NCI-H2029 (cell line): ENCODE results near the gene ATXN7L3.

Source experiments
- DNase-seq: peaks from one replicate; lab custom pipeline; 2025; lab: John Stamatoyannopoulos, UW

ATXN7L3 gene

DNA sequence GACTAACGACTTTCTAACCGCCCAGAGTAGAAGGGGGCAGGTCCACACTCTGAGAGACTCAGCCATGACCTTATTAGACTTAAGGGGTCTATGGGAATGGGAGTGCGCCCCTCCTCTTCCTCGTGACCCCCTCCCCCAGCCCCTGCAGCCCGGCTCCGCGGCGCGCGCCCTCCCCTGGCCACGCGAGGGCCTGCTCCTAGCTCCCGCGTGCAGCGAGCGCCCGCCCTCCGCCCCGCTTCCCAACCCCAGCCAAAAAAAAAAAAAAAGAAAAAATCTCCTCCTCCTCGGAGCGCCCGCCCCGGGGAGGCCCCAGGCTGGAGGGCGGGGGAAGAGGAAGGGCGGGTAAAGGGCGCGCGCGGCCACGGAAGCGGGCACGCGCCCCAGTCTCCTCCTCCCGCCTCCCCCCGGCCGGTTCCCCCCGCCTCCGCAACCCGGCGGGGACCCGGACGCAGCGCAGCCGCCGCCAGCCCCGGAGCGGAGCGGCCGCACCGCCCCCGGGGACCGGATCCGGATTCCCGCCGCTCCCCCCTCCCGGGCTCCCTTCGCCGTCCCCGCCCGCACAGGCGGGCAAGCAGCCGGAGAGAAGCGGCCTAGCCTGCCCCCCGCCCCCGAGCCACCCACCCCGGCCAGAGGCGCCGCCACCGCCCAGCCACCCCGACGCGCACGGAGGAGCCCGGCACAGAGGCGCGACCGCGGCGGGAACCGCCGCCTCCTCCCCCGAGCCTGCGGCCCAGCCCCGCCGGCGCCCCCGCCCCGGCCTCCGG, 18.8 kb upstream of the ATXN7L3 start:
- peak; percentile 70 for DNase-seq

- no peak for DNase-seq
Observed at GRCh38 chr17:44217738-44218343, 18.2 kb upstream of the ATXN7L3 start.

GRCh38 chr17:44216694-44217093, 17.0 kb upstream of the ATXN7L3 start:
- DNase-seq: no peak

GRCh38 chr17:44216173-44216572, 16.5 kb upstream of the ATXN7L3 start:
- DNase-seq: no peak

DNA sequence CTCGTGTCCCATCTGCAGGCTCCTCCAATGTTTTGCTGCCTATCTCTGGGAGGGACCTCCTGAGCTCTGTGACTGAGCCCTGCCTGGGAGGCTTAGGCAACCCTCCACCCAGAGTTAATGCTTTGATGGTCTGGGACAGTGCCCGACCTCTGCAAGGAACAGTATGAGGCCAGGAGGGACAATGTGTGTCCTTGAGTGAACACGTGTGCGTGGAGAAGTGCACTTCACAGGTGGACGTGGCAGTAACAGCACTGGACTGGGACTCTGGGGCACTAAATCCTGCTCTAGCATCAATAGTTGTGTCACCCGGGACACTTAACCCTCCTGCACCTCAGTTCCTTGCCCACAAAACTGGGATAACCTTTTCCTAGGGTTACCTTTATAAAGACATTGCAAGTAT, 15.2 kb upstream of the ATXN7L3 start:
- no peak for DNase-seq

- DNase-seq: no peak
Observed at GRCh38 chr17:44214230-44214494, 14.5 kb upstream of the ATXN7L3 start.

- no peak for DNase-seq
Observed at GRCh38 chr17:44213403-44214229, 13.9 kb upstream of the ATXN7L3 start.

- DNase-seq: no peak
Observed at GRCh38 chr17:44212507-44213402, 13.1 kb upstream of the ATXN7L3 start.

DNA sequence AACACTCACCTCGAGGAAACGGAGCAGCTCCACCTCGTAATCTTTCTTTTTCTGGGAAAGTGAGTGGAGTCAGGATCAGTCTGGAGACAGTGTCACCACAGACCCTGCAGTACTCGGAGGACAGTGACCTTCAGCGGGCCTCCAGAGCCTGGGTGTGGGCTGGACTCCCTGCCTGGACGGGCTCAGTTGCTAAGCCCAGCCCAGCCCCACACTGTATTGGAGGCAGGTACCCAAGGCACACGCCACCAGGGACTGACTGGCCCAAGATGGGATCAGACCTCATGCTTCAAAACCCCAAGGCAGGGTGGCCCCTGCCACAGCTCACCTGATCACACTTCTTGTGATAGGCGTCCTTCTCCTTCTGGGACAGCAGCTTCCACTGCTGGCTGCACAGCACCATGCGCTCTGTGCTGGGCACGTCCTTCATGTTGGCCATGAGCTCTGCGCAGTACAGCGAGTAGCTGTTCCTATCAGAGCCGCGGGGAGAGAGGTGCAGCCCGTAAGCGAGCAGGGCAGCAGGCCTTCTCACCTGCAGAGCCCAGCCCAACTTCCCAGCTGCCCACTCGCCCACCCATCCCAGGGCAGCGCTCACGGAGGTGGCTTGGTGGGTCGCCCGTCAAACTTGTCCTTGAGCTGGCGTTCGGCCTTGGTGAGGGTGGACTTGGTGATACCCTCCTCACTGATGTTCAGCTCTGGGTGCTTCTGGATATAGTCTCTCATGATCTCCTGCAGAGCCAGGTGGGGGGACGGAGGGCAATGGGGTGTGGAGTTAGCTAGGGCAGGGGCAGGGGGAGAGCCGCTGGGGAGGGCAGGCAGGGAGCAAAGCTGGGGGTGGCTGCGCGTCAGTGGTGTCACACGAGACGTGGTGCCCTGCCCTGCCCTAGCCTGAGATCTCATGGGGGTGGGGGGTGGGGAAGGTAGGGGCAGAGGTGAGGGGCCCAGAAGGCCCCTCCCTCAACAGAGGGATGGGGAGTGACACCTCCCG, 11.9 kb upstream of the ATXN7L3 start:
- DNase-seq: no peak

- DNase-seq: peak; percentile 64
Observed at GRCh38 chr17:44210342-44211192, 10.9 kb upstream of the ATXN7L3 start.

GRCh38 chr17:44209786-44210341, 10.2 kb upstream of the ATXN7L3 start:
- DNase-seq: no peak

- no peak for DNase-seq
Observed at GRCh38 chr17:44207743-44208142, 8.1 kb upstream of the ATXN7L3 start.

DNA sequence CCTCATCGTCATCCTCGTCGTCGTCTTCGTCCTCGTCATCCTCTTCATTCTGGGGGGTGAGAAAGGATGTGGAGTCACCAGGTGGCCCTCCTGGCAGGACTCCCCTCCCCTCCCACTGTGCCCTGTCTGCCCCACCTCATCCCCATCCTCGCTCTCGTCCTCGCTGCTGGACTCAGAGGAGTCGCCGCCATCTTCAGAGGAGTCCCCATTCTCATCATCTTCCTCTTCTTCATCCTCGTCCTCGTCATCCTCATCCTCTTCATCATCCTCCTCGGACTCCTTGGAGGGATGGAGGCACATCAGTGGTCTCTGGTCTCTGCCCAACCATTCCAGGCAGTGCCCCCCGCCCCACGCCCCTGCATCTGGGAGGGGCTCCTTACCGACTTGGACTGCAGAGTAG, 7.6 kb upstream of the ATXN7L3 start:
- DNase-seq: no peak

GRCh38 chr17:44206825-44207155, 7.1 kb upstream of the ATXN7L3 start:
- DNase-seq: no peak

DNA sequence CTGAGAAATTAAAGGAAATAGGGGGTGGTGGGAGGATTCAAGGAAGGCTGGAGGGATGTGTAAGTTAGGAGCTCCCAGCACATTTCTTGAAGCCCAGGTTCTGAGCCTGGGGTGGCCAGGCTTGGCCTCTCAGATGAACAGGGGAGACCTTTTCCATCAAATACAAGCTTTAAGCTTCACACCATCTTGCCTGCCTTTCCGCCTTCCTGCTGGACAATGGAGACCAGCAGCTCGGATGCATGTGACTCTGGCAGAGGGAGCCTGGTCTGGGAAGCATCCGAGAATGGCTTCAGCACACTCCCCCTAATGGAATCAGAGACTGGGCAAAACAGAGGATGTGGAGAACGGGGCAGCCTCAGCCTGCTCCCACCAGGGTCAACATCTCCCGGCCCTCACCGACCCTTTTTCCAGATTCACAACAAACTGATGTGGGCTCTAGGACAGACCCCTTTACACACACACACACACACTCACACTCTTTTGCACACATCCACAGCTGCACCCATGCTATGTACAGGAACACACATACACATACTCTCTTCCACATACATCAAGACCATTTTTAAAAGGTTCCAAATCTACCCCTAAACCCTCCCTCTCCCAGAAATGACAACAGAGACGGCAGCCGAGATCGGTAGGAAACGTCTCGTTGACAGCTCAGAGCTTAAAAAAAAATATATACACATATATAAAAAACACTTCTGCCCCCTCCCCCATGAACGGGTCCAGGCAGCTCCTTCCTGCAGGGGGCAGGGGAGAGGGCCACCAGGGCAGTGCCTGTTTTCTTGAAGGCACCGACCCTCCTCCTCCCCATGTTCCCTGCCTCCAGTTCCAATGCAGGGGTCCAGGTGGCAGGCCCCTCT, 6.5 kb upstream of the ATXN7L3 start:
- DNase-seq: no peak

DNA sequence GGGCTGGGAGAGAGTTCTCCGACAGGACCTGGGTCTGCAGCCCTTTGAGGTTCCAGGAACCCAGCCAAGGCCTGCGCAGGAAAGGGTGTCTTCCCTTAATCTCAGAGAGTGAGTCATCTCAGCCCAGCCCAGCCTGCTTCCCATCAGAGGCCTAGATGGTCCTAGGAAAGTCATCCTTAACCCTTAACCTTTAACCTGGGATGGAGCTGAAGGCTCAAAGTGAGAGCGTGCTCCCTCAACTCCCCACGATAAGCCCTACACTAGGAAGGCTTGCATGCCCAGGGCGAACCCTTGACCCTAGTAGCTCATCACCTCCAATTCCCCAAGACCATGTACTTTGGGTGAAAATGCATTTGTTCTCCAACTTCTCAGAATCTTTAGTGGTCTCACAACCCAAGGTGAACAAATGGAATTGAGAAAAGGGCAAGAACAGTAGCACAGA, 4.8 kb upstream of the ATXN7L3 start:
- DNase-seq: no peak

GRCh38 chr17:44203731-44204440, 4.2 kb upstream of the ATXN7L3 start:
- DNase-seq: peak; percentile 14

- no peak for DNase-seq
Observed at GRCh38 chr17:44202756-44203155, 3.1 kb upstream of the ATXN7L3 start.
